Measurements from ENCODE around the gene PRIM2. TPM values are rescaled to one million over a fixed set of nuclear protein-coding genes. Genes with fewer than 3 reads are reported as not detected.
"Not testable (repeated sequence)": the region's sequence is repeated elsewhere in the genome, so short reads cannot be mapped to it uniquely, and the experiment has no call there.

PRIM2 gene
- total RNA-seq = 16.6 to 17.9 TPM (median 16.9 TPM) in 3 replicates

- peaks cover 31% of the 10 kb centered on the region for H3K4me1 Mint-ChIP-seq
- peak; percentile 69 to 81 for DNase-seq (ENCODE audit: low spot score in 2 of 2, unreplicated experiment in 2 of 2)
- H3K36me3 Mint-ChIP-seq = no peaks in the 10 kb centered on the region
- peak within 1 kb of the TSS; percentile 98 for H3K27ac Mint-ChIP-seq
- H3K27me3 Mint-ChIP-seq (ENCODE audit: low read depth) = no peaks in the 10 kb centered on the region
- no peak for TF ChIP-seq CTCF (IDR thresholded peaks at IDR 0.05; ENCODE audit: unreplicated experiment)
- H3K9me3 Mint-ChIP-seq = no peaks in the 10 kb centered on the region
- H3K4me3 Mint-ChIP-seq = peak within 1 kb of the TSS; percentile 99
Measured at GRCh38 chr6:57317060-57317943, at the start of gene PRIM2. TSS of gene PRIM2 (plus strand) at chr6:57317630. CDS start at chr6:57318446, 816 bp downstream.

- H3K27me3 Mint-ChIP-seq (ENCODE audit: low read depth) = no peaks in the 10 kb centered on the region
- no peak for DNase-seq (ENCODE audit: low spot score in 2 of 2, unreplicated experiment in 2 of 2)
- H3K4me1 Mint-ChIP-seq = peaks cover 17% of the 10 kb centered on the region
- H3K4me3 Mint-ChIP-seq = no peak overlapping the region
- TF ChIP-seq CTCF (IDR thresholded peaks at IDR 0.05; ENCODE audit: unreplicated experiment) = no peak
- H3K27ac Mint-ChIP-seq = no peak overlapping the region
- H3K36me3 Mint-ChIP-seq = no peaks in the 10 kb centered on the region
- H3K9me3 Mint-ChIP-seq = peaks cover 20% of the 10 kb centered on the region
Measured at GRCh38 chr6:57268294-57268640, 49.2 kb upstream of the PRIM2 start.

- not testable (repeated sequence) for DNase-seq (ENCODE audit: low spot score in 2 of 2, unreplicated experiment in 2 of 2); H3K36me3 Mint-ChIP-seq; H3K27me3 Mint-ChIP-seq (ENCODE audit: low read depth); H3K4me1 Mint-ChIP-seq; H3K4me3 Mint-ChIP-seq; H3K27ac Mint-ChIP-seq
- peaks cover 23% of the 10 kb centered on the region for H3K9me3 Mint-ChIP-seq
Measured at GRCh38 chr6:57274113-57274824, 43.2 kb upstream of the PRIM2 start.

- no peaks in the 10 kb centered on the region for H3K36me3 Mint-ChIP-seq
- no peak overlapping the region for H3K4me3 Mint-ChIP-seq
- no peak overlapping the region for H3K27ac Mint-ChIP-seq
- H3K9me3 Mint-ChIP-seq = peaks cover 23% of the 10 kb centered on the region
- H3K27me3 Mint-ChIP-seq (ENCODE audit: low read depth) = no peaks in the 10 kb centered on the region
- no peak for DNase-seq (ENCODE audit: low spot score in 2 of 2, unreplicated experiment in 2 of 2)
- H3K4me1 Mint-ChIP-seq = no peaks in the 10 kb centered on the region
- no peak for TF ChIP-seq CTCF (IDR thresholded peaks at IDR 0.05; ENCODE audit: unreplicated experiment)
Measured at GRCh38 chr6:57275384-57275783, 42.0 kb upstream of the PRIM2 start.

GRCh38 chr6:57276946-57277345, 40.5 kb upstream of the PRIM2 start:
- H3K4me3 Mint-ChIP-seq = no peak overlapping the region
- TF ChIP-seq CTCF (IDR thresholded peaks at IDR 0.05; ENCODE audit: unreplicated experiment) = no peak
- H3K4me1 Mint-ChIP-seq = no peaks in the 10 kb centered on the region
- H3K9me3 Mint-ChIP-seq = peaks cover 14% of the 10 kb centered on the region
- H3K36me3 Mint-ChIP-seq = no peaks in the 10 kb centered on the region
- H3K27me3 Mint-ChIP-seq (ENCODE audit: low read depth) = no peaks in the 10 kb centered on the region
- no peak overlapping the region for H3K27ac Mint-ChIP-seq
- DNase-seq (ENCODE audit: low spot score in 2 of 2, unreplicated experiment in 2 of 2) = no peak

- H3K27ac Mint-ChIP-seq = no peak overlapping the region
- peaks cover under 1% of the 10 kb centered on the region for H3K4me1 Mint-ChIP-seq
- no peak for TF ChIP-seq CTCF (IDR thresholded peaks at IDR 0.05; ENCODE audit: unreplicated experiment)
- H3K36me3 Mint-ChIP-seq = no peaks in the 10 kb centered on the region
- no peaks in the 10 kb centered on the region for H3K27me3 Mint-ChIP-seq (ENCODE audit: low read depth)
- H3K4me3 Mint-ChIP-seq = no peak overlapping the region
- DNase-seq (ENCODE audit: low spot score in 2 of 2, unreplicated experiment in 2 of 2) = no peak
- H3K9me3 Mint-ChIP-seq = peaks cover under 1% of the 10 kb centered on the region
Measured at GRCh38 chr6:57278570-57278969, 38.9 kb upstream of the PRIM2 start.

All from mesothelial cell of epicardium (in vitro differentiated cells).